COLO668 (cell line): ENCODE results near the gene NKX1-2.

Experiments used
- DNase-seq: peaks from one replicate; lab custom pipeline; 2025; ENCODE audit not compliant: unreplicated experiment; lab: John Stamatoyannopoulos, UW

NKX1-2 gene

GRCh38 chr10:124418726-124419501 is 30.9 kb downstream of the NKX1-2 start, which contains the start of gene OAT:
Gene OAT, minus strand, starts transcription at chr10:124418923. Its CDS starts 6,752 bp downstream, at chr10:124412171.
- peak; percentile 96 for DNase-seq

- peak; percentile 56 for DNase-seq
Measured at GRCh38 chr10:124417895-124418725, 31.7 kb downstream of the NKX1-2 start.

DNA sequence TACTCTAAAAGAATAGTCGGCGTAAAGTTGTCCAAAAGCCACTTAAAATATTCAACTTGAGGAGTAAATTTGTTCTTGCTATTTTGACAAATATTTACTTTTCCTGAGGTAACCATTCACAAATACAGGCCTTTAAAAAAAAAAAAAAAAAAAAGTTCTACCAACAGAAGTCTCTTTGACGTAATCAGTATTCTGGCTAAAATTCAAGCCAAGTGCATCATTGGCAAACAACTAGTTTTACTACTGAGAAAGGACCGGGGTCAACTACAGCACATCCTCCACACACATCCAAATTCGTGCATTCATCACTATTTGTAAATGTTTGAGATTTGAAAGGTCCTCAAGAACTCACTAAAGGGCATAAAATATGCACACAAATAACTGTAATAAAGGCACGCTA is 33.1 kb downstream of the NKX1-2 start:
- DNase-seq = no peak

GRCh38 chr10:124415210-124415609 is 34.6 kb downstream of the NKX1-2 start:
- DNase-seq = no peak

DNA sequence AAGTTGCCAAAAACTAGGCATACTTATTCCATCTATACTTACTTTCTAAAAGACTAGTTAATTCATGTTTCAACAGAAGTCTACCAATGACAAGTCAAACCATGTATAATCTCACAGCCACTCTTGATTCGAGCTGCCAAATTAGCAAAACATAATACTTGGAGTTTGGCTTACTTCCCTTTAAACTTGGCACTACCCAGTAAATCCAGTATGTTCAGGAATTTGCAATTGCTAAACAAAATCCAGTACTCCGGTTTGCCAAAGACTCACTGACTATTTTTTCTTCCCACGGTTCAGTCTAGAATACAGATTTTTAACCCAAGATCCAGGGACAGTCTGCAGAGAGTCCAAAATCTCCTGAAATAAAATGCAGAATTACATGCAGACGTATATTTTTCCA is 35.8 kb downstream of the NKX1-2 start:
- no peak for DNase-seq

DNA sequence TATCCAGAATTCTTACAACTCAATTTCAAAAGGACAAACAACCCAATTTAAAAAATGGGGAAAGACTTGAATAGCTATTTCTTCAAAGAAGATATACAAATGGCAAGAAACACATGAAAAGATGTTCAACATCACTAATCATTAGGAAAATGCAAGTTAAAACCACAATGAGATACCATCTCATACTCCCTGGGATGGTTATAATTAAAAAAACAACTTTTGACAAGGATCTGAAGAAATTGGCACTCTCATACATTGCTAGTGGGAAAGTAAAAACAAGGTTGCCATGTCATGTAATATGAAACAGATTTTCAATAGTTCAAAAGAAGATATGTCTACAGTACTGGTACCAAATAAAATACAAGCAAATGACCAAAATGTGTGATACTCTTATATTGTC is 40.1 kb downstream of the NKX1-2 start:
- DNase-seq = no peak

DNA sequence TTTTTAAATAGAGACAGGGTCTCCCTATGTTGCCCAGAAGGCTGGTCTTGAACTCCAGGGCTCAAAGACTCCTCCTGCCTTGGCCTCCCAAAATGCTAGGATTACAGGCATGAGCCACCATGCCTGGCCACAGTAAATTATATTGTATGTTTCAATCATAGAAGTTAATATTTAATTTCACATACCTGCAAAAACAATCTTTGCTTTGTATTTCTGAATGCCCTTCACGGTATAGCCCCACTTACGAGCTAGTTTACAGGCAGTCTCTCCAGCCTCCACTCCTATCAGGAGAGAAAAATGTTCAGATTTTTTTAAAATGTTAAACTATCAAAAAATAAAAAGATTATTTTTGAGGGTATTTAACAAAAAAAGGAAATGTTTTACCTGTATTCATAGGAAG is 41.5 kb downstream of the NKX1-2 start:
- no peak for DNase-seq

GRCh38 chr10:124407456-124407855 is 42.4 kb downstream of the NKX1-2 start:
- no peak for DNase-seq

GRCh38 chr10:124403548-124403947 is 46.3 kb downstream of the NKX1-2 start:
- peak; percentile 4 for DNase-seq

DNA sequence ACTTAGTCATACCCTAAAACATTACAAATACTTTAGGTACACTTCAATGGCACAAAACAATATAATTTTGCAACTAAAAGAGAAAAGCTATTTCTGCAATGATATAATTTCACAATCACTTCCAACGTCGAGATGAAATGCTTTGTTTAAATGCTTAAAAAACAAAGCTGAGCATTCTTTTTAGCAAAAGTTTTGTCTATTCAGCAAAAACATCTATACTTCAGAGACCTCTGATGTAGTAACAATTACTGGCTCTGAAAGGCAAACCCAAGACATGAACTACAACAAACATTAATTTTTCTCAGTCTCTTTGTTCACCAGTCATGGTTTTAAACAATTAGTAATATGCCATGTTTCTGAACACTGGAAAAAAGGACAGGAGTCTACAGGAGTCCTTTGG is 47.6 kb downstream of the NKX1-2 start:
- DNase-seq = no peak

DNA sequence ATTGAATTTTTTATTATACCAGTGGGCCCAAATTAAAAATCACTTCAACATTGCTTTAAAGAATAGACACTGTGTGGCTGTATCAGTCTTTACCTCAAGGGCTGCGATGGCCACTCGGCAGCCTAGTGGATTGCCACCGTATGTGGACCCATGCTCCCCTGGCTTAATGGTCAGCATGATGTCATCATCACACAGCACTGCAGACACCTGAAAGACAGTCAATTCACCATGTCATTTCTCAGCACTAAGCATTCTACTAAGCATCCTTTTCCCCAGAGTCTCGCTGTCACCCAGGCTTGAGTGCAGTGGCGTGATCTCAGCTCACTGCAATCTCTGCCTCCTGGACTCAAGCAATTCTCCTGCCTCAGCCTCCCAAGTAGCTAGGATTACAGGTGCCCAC is 48.2 kb downstream of the NKX1-2 start:
- DNase-seq = no peak
